GM10266 (cell line): Measurements from ENCODE around the gene ZNF506.
A peak's percentile ranks its signal among the peaks of the same experiment; 100 is the strongest.
"Not testable (repeated sequence)": the region's sequence is repeated elsewhere in the genome, so short reads cannot be mapped to it uniquely, and the experiment has no call there.

ENCODE experiments used
- DNase-seq: peaks from one replicate; pipeline ENCODE4 v3.0.0; 2012; ENCODE audit errors: extremely low spot score
- CTCF ChIP-seq: IDR thresholded peaks from 2 replicates; pipeline ENCODE4 v1.5.1; 2012; ENCODE audit warnings: mild to moderate bottlenecking, low read depth; ENCODE audit not compliant: control insufficient read depth, insufficient read depth; ENCODE audit errors: missing control alignments

The ZNF506 gene

GRCh38 chr19:19847781-19848180 lies 26.2 kb upstream of the ZNF506 start:
- no peak for TF ChIP-seq CTCF
- no peak for DNase-seq

- DNase-seq, result no peak
- no peak for TF ChIP-seq CTCF
Measured at GRCh38 chr19:19835560-19836038, 14.0 kb upstream of the ZNF506 start.

- no peak for TF ChIP-seq CTCF
- no peak for DNase-seq
Measured at GRCh38 chr19:19826875-19827274, 5.3 kb upstream of the ZNF506 start.

- no peak for TF ChIP-seq CTCF
- peak; percentile 42 for DNase-seq
Measured at GRCh38 chr19:19823916-19824315, 2.4 kb upstream of the ZNF506 start.

GRCh38 chr19:19821976-19822375 lies 426 bp upstream of the ZNF506 start:
- DNase-seq, result not testable (repeated sequence)

GRCh38 chr19:19820774-19821320 lies 703 bp downstream of the ZNF506 start:
- no peak for TF ChIP-seq CTCF
- no peak for DNase-seq

GRCh38 chr19:19817357-19817756 lies 4.2 kb downstream of the ZNF506 start:
- no peak for DNase-seq
- no peak for TF ChIP-seq CTCF

- DNase-seq, result no peak
- TF ChIP-seq CTCF, result no peak
Measured at GRCh38 chr19:19816679-19817078, 4.9 kb downstream of the ZNF506 start.

- DNase-seq, result not testable (repeated sequence)
Measured at GRCh38 chr19:19811999-19812398, 9.6 kb downstream of the ZNF506 start.
